ENCODE data around the gene CHCHD6. TPM values are rescaled to one million over a fixed set of nuclear protein-coding genes. Genes with fewer than 3 reads are reported as not detected.

CHCHD6 gene
- total RNA-seq, 4 donors from 2014 or later = 30.3 to 46.5 (median 33.6) TPM

DNA sequence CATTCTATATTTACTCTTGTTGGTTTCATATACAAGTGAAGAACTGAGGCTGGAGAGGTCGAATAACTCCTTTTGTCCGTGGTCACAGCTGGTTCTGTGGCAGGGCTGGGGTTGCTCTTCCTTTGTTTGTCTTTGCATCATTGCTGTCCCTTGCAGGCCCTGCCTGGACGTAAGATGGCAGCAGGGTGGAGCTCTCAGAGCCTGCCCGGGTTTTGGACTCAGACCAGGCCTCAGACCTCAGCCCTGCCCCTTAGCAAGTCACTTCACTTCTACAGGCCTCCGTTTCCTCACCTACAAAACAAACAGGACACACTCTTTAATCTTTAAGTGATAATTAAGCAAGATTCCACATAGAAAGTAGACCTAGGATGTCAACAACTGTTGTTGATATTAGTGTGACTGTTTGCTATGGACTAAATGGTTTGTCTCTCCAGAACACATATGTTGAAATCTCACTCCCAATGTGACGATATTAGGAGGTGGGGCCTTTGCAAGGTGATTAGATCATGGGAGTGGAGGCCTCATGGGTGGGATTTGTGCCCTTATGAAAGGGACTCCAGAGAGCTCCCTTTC, 213.3 kb downstream of the CHCHD6 start:
- no peak overlapping the region for H3K4me3 ChIP-seq
- no peak overlapping the region for H3K27ac ChIP-seq
- H3K4me1 ChIP-seq = peaks cover 0 to 9% (median 3%) of the 10 kb centered on the region in 4 donors
- no peaks in the 10 kb centered on the region for H3K27me3 ChIP-seq
- H3K9me3 ChIP-seq = no peaks in the 10 kb centered on the region
- peaks cover 0 to 31% (median 0%) of the 10 kb centered on the region in 3 donors for H3K36me3 ChIP-seq
- TF ChIP-seq EP300 (IDR thresholded peaks at IDR 0.05) (no peak), POLR2A (IDR thresholded peaks at IDR 0.05) (no peak)
- TF ChIP-seq, protein P1, sequence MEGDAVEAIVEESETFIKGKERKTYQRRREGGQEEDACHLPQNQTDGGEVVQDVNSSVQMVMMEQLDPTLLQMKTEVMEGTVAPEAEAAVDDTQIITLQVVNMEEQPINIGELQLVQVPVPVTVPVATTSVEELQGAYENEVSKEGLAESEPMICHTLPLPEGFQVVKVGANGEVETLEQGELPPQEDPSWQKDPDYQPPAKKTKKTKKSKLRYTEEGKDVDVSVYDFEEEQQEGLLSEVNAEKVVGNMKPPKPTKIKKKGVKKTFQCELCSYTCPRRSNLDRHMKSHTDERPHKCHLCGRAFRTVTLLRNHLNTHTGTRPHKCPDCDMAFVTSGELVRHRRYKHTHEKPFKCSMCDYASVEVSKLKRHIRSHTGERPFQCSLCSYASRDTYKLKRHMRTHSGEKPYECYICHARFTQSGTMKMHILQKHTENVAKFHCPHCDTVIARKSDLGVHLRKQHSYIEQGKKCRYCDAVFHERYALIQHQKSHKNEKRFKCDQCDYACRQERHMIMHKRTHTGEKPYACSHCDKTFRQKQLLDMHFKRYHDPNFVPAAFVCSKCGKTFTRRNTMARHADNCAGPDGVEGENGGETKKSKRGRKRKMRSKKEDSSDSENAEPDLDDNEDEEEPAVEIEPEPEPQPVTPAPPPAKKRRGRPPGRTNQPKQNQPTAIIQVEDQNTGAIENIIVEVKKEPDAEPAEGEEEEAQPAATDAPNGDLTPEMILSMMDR (IDR thresholded peaks at IDR 0.05) = no peak
- no peak for DNase-seq (ENCODE audit: low spot score in 2 of 2)
- 71 to 72% methylated on average over 6 of the region's 6 CpGs for WGBS, 2 donors

DNA sequence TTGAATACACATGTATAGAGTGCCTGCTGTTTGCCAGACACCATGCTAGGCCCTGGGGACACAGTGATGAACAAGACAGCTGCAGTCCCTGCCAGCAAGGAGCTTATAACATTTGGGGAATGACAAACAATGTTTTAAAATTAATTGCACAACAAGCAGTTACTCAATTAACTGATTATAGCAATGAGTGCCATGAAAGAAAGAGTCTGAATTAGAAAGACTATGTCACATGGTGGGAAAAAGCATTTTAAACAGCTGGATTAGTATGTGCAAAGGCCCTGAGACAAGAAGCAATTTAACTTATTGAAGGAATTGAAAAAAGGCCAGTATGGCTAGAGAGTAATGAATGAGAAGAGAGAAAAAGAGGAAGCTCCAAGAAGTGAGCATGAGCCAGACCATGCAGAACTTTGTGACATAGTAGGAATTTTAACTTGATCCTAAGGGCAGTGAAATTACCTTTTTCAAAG, 214.3 kb downstream of the CHCHD6 start:
- DNase-seq (ENCODE audit: low spot score in 2 of 2) = no peak
- Histone ChIP-seq H3K27ac (no peak overlapping the region), H3K9me3 (no peaks in the 10 kb centered on the region), H3K4me1 (peaks cover 0 to 4% (median 0%) of the 10 kb centered on the region in 4 donors), H3K4me3 (no peak overlapping the region), H3K36me3 (peaks cover 0 to 31% (median 0%) of the 10 kb centered on the region in 3 donors), H3K27me3 (no peaks in the 10 kb centered on the region)
- TF ChIP-seq POLR2A (IDR thresholded peaks at IDR 0.05) = no peak
- TF ChIP-seq EP300 (IDR thresholded peaks at IDR 0.05) = no peak
- TF ChIP-seq, protein P1 (IDR thresholded peaks at IDR 0.05) = no peak

DNA sequence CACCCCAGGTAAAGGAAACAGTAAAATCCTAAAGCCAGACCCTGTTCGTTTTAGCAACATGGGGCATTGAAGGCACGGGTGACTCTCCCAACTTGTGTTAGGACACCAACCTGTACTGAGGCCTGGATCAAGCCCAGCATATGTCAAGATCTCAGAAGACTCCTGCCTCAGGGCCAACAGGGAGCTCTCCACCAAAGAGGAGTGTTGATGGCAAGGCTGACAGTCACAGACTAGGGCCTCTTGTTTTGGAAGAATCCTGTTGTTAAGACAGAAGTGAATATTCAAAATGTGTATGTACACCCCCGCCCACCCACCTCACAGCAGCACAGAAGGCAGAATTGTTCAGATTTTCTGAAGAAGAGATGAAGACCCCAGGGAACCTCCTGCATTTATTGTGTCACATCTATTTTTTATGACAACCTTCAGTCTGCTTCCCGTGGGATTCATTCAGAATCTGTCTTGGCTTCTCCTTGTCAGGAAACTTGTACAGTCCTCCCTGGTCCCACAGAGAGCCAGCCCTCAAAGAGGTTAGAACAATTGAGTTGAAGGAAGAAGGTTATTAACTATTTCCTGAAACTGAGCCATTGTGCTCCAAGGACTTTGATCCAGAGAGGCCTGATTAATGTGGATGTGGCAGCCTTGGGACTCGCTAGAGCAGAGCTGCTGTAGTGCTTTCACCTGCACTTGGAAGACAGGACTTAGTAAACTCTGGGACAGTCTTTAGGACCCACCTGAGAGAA, 217.2 kb downstream of the CHCHD6 start:
- Histone ChIP-seq H3K27me3 (no peaks in the 10 kb centered on the region), H3K36me3 (peaks cover 0 to 14% (median 0%) of the 10 kb centered on the region in 3 donors), H3K9me3 (no peaks in the 10 kb centered on the region), H3K4me3 (no peak overlapping the region), H3K4me1 (peaks cover 0 to 17% (median 2%) of the 10 kb centered on the region in 4 donors), H3K27ac (no peak overlapping the region)
- 64 to 79% methylated on average over 5 of the region's 5 CpGs for WGBS, 2 donors
- TF ChIP-seq EP300 (IDR thresholded peaks at IDR 0.05) = no peak
- TF ChIP-seq, protein P1 (IDR thresholded peaks at IDR 0.05) = no peak
- no peak for TF ChIP-seq POLR2A (IDR thresholded peaks at IDR 0.05)
- no peak for DNase-seq (ENCODE audit: low spot score in 2 of 2)

DNA sequence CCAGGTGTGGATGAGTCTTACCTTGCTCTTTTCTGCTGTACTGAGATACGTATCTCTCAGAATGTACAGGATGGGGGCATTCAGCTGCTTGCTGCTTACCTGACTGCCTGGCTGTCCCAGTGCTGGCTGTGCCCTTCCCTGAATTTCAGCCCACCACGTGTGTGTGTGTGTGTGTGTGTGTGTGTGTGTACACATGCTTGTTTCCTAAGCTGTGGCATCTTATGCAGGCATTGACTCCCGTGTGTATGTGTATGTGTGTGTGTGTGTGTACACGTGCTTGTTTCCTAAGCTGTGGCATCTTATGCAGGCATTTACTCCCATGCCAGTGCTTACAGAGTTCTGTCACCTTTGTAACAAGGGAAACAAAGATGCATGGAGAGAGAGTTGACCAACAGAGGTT, 218.4 kb downstream of the CHCHD6 start:
- WGBS, 2 donors = 91 to 93% methylated on average over 4 of the region's 4 CpGs
- no peak overlapping the region for H3K27ac ChIP-seq
- TF ChIP-seq, protein P1 (IDR thresholded peaks at IDR 0.05) = no peak
- TF ChIP-seq EP300 (IDR thresholded peaks at IDR 0.05) = no peak
- TF ChIP-seq POLR2A (IDR thresholded peaks at IDR 0.05) = no peak
- H3K4me1 ChIP-seq = peaks cover 0 to 29% (median 7%) of the 10 kb centered on the region in 4 donors
- H3K9me3 ChIP-seq = no peaks in the 10 kb centered on the region
- no peak overlapping the region for H3K4me3 ChIP-seq
- no peaks in the 10 kb centered on the region for H3K27me3 ChIP-seq
- DNase-seq (ENCODE audit: low spot score in 2 of 2) = no peak
- peaks cover 0 to 3% (median 0%) of the 10 kb centered on the region in 3 donors for H3K36me3 ChIP-seq

DNA sequence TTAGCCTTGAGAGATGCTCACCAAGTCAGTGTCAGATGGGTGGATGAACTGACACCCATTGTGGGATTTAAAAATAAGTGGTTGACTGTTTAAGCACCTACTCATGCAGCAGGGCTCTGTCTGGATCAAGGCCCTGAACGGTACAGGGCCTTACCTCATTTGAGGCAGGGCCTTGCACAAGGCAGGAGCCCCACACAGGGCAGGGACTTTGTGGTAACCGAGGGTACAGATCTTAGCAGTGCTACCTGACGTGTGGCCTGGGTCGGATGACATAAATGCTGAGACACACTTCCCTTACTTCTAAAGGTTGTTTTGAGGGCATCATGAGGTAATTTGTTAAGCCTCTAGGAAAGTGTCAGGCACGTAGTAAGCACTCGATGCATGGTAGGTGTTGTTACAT, 219.4 kb downstream of the CHCHD6 start:
- H3K36me3 ChIP-seq = no peaks in the 10 kb centered on the region
- H3K4me3 ChIP-seq = no peak overlapping the region
- no peaks in the 10 kb centered on the region for H3K27me3 ChIP-seq
- H3K9me3 ChIP-seq = no peaks in the 10 kb centered on the region
- WGBS, 2 donors = 93 to 98% methylated on average over 6 of the region's 6 CpGs
- H3K27ac ChIP-seq = no peak overlapping the region
- H3K4me1 ChIP-seq = peaks cover 0 to 30% (median 7%) of the 10 kb centered on the region in 4 donors
- DNase-seq (ENCODE audit: low spot score in 2 of 2) = no peak
- no peak for TF ChIP-seq EP300 (IDR thresholded peaks at IDR 0.05)
- no peak for TF ChIP-seq POLR2A (IDR thresholded peaks at IDR 0.05)
- TF ChIP-seq, protein P1 (IDR thresholded peaks at IDR 0.05) = no peak
